Germinal center (tissue), 1 donor: ENCODE data around the gene NRG3.
"Not testable (repeated sequence)": the region's sequence is repeated elsewhere in the genome, so short reads cannot be mapped to it uniquely, and the experiment has no call there.

Experiments used
- DNase-seq: peaks from one replicate; pipeline ENCODE4 v3.0.0; 2012; ENCODE audit warnings: mixed read lengths, low spot score

The NRG3 gene

DNA sequence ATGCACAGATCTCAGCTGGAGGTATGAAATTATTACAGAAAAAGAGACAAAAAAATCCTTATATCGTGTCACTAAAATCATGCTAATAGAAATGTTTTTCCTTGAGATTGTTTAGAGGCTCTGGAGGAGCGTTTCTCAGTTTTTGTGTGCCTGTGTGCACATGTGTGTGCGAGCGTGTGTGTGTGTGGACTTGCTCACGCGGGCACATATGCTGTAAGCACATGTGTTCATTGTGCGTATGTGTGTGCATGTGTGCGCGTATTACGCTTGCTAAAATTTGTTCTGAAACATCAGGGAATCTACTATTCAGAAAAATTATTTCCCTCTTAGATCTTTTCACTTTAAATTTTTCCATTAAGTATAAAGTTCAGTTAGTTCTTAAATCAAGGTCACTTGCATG lies 1111.2 kb downstream of the NRG3 start:
- DNase-seq = no peak

DNA sequence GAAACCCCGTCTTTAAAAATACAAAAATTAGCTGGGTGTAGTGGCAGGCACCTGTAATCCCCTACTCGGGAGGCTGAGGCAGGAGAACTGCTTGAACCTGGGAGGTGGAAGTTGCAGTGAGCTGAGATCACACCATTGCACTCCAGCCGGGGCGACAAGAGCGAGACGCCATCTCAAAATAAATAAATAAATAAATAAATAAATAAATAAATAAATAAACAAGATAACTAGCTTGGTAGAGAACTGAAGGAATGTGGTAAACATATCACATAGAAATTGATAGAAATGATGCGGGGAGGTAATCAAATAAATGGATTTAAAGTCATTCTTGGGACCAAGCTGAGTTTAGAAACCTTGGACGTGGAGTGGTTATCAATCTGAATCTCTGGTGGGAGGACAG lies 1131.5 kb downstream of the NRG3 start:
- DNase-seq = not testable (repeated sequence)

DNA sequence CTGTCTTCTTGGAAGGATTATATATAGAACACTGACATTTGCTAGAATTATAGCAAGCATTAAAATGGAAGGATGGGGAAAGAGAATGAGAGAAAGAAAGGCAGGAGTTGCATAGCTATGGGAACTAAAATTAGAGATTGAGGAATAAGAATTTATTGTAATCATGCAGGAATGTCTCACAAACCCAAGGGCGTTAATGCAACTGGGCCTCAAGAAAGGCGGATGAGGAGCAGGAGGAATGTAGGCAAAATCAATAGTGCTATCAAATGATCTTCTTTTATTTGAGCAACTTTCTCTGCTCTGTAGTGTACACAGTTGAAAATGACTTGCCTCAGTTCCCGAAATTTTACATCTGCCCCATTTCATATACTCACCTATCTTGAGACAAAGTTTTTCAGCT lies 1132.5 kb downstream of the NRG3 start:
- no peak for DNase-seq

DNA sequence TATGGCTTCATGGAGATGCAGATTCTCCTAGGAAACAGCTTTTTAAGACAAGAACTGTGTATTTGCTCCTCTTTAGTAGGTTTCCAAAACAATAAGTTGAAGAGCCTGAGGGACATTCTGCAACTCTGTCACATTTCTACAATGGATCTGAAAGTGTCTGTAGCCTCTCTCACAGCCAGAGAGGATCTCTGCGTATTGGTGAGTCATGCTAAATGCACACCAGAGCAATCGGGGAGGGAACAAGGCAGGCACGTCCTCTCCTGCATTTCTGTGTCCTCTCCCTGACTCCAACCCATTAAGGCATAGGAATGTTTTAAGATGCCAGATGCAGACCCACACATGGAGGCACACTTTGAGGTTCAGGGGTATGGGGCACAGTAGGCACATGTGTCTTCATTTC lies 1137.9 kb downstream of the NRG3 start:
- DNase-seq = no peak

DNA sequence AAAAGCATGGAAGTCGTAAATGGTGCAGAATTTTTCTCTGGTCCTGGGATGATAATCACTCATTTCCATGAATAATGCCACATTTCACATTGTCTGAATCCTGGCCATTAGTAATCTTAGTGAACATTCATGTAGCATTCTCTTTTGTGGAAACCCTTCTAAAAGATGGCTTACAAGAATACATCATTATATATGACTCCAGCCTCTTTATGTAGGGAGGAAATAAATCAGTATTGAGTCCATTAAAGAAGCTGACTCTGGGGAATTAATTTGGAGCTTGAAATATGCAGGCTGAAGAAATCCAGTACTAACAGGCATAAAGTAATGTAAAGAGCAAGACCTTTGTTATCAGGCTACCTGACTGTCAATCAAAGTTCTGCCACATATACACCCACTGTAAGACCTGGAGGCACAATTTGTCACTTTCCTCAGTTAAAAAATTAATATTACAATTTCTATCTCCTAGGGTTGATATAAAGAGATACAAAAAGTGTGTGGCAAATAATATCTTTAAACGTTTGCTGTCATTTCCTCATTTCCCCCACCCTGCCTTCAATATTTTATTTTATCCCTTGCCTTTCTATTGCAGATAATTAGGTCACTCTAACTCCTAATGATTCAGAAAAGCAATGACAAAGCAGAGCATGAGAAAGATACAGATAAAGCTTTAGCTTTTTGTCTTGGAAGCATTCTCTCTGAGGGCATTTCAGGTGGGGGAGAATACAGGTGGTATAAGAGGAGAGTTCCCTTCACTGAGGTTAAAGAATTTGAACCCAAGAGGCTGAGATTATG lies 1142.3 kb downstream of the NRG3 start:
- no peak for DNase-seq

DNA sequence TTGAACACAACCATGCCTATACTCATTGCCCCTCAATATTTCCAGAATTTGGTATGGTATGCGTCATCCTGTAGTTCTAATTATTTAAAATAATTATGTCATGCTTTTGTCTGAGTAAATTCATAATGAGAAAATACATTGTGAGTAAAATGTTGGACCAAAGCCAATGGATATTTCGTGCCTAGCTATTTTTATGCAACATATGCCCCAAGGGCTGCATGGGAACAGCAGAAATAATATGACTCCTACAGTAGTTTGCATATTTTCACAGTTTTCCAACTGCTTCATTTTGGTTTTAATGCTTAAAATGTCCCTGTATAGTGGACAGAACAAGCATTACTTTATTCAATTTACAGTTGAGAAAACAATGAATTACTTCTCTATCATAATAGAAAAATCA lies 1148.7 kb downstream of the NRG3 start:
- DNase-seq = no peak
